ENCODE results near the gene CD74. TPM values are rescaled to one million over a fixed set of nuclear protein-coding genes. Genes with fewer than 3 reads are reported as not detected.
A peak's percentile ranks its signal among the peaks of the same experiment; 100 is the strongest.
"Not testable (repeated sequence)": the region's sequence is repeated elsewhere in the genome, so short reads cannot be mapped to it uniquely, and the experiment has no call there.

The CD74 gene
- 100 to 1,000 TPM; 139 to 321 (median 277) TPM for polyA plus RNA-seq (ENCODE audit: insufficient read length in 4 of 4)

GRCh38 chr5:150412319-150413175 is at the start of gene CD74:
CD74 (minus strand) TSS chr5:150412910; CDS start chr5:150412749, 161 bp downstream.
- peak; percentile 53 to 74 (median 68) for DNase-seq (ENCODE audit: low read depth in 4 of 4, low spot score in 3 of 4)

DNA sequence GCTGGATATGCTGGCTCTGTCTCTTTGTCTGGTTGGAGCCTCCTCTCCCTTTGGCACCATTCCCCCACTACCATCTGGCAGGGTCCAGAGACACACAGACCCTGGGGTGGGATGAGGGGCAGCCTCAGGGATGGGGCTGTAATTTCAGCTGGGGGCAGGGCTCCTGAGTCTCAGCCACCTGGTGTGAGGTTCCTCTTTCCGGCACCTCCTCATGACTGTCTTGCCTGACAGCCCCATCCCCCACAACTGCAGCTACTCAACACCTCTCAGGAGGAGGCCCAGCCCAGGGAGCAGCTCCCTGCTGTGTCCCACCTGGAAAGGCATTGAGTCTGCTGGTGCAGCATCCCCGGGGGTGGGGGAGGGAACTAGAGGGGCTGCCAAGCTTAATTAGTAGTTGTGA is 48.5 kb upstream of the CD74 start:
- no peak for DNase-seq (ENCODE audit: low read depth in 4 of 4, low spot score in 3 of 4)

DNA sequence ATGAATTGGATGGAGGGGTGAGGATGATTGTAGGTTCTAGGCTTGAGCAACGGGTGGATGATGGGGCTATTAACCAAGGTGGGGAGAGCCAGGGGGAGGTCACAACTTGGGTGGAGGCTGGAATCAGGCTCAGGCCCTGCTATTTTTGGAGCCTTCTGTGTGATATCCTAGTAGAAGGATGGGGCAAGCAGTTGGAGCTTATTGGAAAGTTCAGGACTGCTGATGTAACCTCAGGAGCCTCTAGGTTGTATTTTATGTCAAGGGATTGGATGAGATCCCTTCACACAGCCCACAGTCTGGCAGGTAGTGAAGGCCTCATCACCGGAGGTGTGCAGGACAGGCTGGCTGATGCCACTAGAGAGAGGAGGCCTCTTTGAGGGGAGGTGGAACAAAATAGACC is 48.1 kb upstream of the CD74 start:
- no peak for DNase-seq (ENCODE audit: low read depth in 4 of 4, low spot score in 3 of 4)

DNA sequence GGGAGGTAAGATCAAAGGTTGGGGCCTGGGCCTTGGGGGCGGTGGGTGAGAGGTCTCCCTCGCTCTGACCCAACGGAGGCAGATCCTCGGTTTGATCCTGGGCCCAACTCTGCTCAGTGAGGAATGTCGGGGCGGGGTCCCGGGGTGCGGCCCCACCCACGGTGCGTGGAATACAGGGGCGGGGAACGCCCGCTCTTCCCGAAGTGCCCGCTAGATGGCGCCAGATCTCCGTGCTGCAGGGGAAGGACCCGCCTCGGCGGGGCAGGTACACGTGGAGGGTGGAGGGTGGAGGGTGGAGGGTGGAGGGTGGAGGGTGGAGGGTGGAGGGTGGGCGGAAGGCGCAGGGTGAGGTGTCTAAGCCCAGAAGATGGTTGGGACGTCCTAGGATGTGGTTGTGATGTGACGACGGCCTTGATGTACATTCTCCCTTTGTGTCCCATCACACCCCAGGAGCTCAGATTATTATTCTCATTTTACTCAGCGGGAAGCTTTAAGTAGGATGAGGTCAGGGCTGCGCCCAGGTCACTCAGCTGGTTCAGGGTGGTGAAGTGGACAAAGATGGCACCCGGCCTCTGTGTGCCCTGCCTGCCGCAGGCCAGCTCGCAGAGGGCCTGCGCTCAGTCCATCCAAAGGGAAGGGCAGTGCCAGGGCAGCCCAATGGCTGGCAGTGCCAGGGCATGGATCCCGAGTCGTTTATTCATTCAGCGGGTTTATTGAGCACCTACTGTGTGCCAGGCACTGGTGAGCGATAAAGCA is 46.3 kb upstream of the CD74 start:
- DNase-seq (ENCODE audit: low read depth in 4 of 4, low spot score in 3 of 4), result peak in 1 of 4 donors; percentile 35

DNA sequence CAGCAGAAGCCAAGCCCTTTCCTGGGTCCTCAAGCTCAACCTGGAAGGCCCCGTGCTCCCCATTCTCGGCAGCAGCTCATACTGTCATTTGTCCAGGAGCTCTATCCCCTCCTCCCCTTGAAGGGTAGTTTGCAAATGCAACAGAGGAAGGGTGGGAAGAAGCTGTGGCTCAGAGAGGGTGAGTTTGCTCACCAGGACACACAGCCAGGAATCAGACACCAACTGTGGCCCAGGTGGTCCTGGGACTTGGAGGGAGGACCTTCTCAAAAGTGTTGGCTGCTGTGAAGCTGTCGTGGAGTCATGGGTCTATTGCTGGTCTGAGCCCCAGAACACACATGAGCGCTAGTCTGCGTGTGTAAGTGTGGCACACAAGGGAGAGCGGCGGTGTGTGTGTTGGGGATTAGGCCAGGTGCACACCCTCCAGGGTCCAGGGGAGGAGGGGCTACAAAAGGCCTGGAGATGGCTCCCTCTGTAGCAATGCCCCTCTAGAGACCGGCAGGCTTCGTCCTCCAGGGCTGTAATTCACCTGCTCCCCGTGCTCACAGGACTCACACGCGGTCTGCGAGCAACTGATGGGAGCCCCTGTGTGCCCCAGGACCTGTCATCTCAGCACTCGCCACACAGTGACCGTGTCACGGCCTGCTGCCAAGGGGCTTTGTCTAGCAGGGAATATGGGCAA is 45.0 kb upstream of the CD74 start:
- no peak for DNase-seq (ENCODE audit: low read depth in 4 of 4, low spot score in 3 of 4)

GRCh38 chr5:150457121-150457520 is 44.4 kb upstream of the CD74 start:
- DNase-seq (ENCODE audit: low read depth in 4 of 4, low spot score in 3 of 4), result no peak

DNA sequence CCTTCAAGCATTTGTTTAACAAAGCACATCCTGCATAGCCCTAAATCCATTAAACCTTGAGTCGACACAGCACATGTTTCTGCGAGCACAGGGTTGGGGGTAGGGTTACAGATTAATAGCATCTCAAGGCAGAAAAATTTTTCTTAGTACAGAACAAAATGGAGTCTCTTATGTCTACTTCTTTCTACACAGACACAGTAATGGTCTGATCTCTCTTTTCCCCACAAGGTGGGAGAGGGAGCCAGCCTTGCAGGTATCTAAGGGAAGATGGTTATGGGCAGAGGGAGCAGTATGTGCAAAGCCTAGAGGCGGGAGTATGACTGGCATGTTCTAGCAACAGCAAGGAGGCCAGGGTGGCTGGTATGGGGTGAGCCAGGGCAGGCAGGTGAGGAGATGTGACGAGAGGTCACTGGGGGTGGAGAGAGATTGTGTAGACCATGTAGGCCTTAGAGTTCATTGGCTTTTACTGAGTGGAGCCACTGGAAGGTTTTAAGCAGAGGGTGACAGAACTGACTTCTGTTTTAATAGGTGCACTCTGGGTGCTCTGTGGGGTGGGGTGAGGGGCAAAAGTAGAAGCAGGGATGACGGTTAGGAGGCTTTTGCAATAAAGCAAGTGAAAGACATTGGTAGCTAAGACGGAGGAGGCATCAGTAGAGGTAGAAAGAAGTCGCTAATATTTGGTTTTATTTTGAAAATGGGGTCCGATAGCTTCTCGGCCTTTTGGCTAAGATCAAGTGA is 42.0 kb upstream of the CD74 start:
- no peak for DNase-seq (ENCODE audit: low read depth in 4 of 4, low spot score in 3 of 4)

DNA sequence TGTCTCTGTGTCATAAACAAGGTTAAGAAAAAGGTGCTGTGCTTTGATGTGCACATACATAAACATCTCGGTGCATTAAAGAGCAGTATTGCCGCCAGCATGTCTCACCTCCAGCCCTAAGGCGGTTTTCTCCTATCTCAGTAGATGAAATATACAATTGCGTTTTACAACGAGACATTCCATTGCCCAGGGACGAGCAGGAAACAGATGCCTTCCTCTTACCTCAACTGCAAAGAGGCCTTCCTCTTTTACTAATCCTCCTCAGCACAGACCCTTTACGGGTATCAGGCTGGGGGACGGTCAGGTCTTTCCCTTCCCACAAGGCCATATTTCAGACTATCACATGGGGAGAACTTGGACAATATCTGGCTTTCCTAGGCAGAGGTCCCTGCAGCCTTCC is 41.3 kb upstream of the CD74 start:
- DNase-seq (ENCODE audit: low read depth in 4 of 4, low spot score in 3 of 4), result not testable (repeated sequence)

DNA sequence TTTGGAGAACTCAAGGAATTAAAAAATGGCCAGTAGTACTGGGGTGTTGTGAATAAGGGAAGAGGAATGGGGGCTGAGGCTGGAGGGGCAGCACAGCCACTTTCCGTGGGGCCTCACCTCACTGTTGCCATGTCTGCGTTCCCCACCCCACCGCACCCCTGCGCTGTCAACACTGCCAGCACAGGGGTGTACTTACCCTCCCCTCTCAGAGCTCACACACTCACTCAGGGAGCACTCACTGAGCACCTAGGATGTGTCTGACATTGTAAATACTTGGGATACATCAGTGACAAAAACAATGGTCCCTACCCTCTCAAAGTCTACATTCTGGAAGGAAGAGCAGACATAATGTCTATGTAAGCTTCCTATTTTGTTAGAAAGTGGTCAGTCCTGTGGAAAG is 40.2 kb upstream of the CD74 start:
- no peak for DNase-seq (ENCODE audit: low read depth in 4 of 4, low spot score in 3 of 4)

DNA sequence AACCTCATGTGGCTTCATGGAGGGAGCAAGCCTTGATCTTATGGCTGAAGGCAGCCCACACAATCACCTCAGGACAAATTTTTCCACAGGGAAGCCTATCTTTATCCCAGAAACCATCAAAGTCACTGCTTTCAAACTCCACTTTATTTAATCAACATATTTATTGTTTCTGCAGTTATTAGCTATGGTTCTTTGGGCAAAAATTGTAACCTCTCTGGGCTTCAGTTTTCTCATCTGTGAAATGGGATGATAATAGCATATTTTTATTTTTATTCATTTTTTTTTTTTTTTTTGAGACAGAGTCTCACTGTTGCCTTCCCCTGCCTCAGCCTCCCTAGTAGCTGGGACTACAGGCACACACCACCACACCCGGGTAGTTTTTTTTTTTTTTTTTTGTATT is 38.9 kb upstream of the CD74 start:
- DNase-seq (ENCODE audit: low read depth in 4 of 4, low spot score in 3 of 4), result no peak

- peak; percentile 91 to 99 (median 92) for DNase-seq (ENCODE audit: low read depth in 4 of 4, low spot score in 3 of 4)
Observed at GRCh38 chr5:150449517-150450339, 37.0 kb upstream of the CD74 start, which contains the start of gene RPS14. RPS14 (minus strand) TSS chr5:150449739; CDS start chr5:150447733, 2,006 bp downstream.

- DNase-seq (ENCODE audit: low read depth in 4 of 4, low spot score in 3 of 4), result no peak
Observed at GRCh38 chr5:150448952-150449516, 36.3 kb upstream of the CD74 start.

DNA sequence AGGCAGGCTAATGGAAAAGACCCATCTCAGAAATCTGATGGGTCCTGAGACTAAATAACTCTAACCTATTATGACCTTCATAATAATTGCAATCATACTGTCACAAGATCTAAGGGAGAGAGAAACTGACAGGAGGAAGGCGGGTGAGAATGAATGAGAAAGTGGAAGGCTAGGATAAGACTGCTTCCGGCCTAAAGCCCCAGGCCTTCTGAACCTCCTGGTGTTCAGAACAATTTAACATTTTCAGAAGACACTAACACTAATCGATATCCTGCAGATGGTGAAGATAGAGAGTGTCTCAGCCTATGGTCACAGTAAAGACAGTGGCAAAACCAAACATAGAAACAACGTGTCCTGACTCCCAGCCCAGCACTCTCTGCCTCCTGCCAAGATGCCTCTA is 35.6 kb upstream of the CD74 start:
- no peak for DNase-seq (ENCODE audit: low read depth in 4 of 4, low spot score in 3 of 4)

GRCh38 chr5:150447188-150447587 is 34.5 kb upstream of the CD74 start:
- DNase-seq (ENCODE audit: low read depth in 4 of 4, low spot score in 3 of 4), result no peak

GRCh38 chr5:150446583-150446982 is 33.9 kb upstream of the CD74 start:
- DNase-seq (ENCODE audit: low read depth in 4 of 4, low spot score in 3 of 4), result no peak

- no peak for DNase-seq (ENCODE audit: low read depth in 4 of 4, low spot score in 3 of 4)
Observed at GRCh38 chr5:150446088-150446487, 33.4 kb upstream of the CD74 start.

DNA sequence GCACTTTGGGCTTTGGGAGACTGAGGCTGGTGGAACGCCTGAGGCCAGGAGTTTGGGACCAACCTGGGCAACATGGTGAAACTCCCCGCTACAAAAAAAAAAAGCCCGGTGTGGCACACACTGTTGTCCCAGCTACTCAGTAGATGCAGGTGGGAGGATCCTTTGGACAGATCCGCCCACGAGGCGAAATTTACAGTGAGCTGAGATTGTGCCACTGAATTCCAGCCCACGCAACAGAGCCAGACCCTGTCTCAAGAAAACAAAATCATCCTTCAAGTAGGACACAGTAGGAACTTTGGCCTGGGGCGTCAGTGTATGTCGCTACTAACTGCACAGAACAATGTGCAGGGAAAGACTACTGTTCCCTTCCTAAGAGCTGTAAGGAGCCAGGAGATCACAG is 32.1 kb upstream of the CD74 start:
- DNase-seq (ENCODE audit: low read depth in 4 of 4, low spot score in 3 of 4), result no peak

- no peak for DNase-seq (ENCODE audit: low read depth in 4 of 4, low spot score in 3 of 4)
Observed at GRCh38 chr5:150443242-150444075, 30.7 kb upstream of the CD74 start.

All from left renal pelvis (tissue), 4 donors.